Neuronal stem cell (in vitro differentiated cells): ENCODE measurements around the gene JADE3.

Experiments
- DNase-seq: peaks from one replicate; pipeline ENCODE4 v3.0.0-alpha.2; 2013; ENCODE audit warnings: low spot score
- H2AFZ ChIP-seq: one replicate; pipeline ENCODE4 v1.6.1; 2013; ENCODE audit warnings: mild to moderate bottlenecking, low read length, inconsistent platforms
- H2AK5ac ChIP-seq: 2 replicates; pipeline ENCODE4 v1.6.1; 2013; ENCODE audit warnings: low read depth, mild to moderate bottlenecking, inconsistent platforms, low read length, moderate library complexity, mixed read lengths
- H2BK120ac ChIP-seq: 2 replicates; pipeline ENCODE4 v1.6.1; 2013; ENCODE audit warnings: low read depth, mild to moderate bottlenecking, inconsistent platforms, low read length, moderate library complexity, mixed read lengths
- H2BK12ac ChIP-seq: one replicate; pipeline ENCODE4 v1.6.1; 2013; ENCODE audit warnings: low read length, inconsistent platforms
- H2BK15ac ChIP-seq: 2 replicates; pipeline ENCODE4 v1.6.1; 2013; ENCODE audit warnings: mild to moderate bottlenecking, low read length, inconsistent platforms, mixed read lengths
- H2BK5ac ChIP-seq: one replicate; pipeline ENCODE4 v1.6.1; 2013; ENCODE audit warnings: inconsistent platforms, mild to moderate bottlenecking, low read length, moderate library complexity
- H3K14ac ChIP-seq: one replicate; pipeline ENCODE4 v1.6.1; 2013; ENCODE audit warnings: low read length, inconsistent platforms
- H3K18ac ChIP-seq: 2 replicates; pipeline ENCODE4 v1.6.1; 2013; ENCODE audit warnings: low read length, inconsistent platforms
- H3K23ac ChIP-seq: 2 replicates; pipeline ENCODE4 v1.6.1; 2013; ENCODE audit warnings: low read depth, mild to moderate bottlenecking, mixed read lengths, low read length, inconsistent platforms; ENCODE audit not compliant: poor library complexity
- H3K27ac ChIP-seq: replicated peaks from 3 replicates; pipeline ENCODE4 v1.5.1; 2013; ENCODE audit warnings: low read length, inconsistent platforms
- H3K27me3 ChIP-seq, 3 experiments: 2 replicates each; pipeline ENCODE4 v1.6.1; 2013; ENCODE audit warnings: low read length in 3 of 3, mild to moderate bottlenecking in 2 of 3, inconsistent platforms in 1 of 3, low read depth in 1 of 3, mixed read lengths in 1 of 3, moderate library complexity in 1 of 3; ENCODE audit not compliant: control insufficient read depth in 3 of 3, insufficient read depth in 3 of 3
- H3K36me3 ChIP-seq, 2 donors: replicated peaks in 1 of 2; 2 replicates each; pipeline ENCODE4 v1.6.1; 2013; ENCODE audit warnings: low read length in 2 of 2; ENCODE audit not compliant: control insufficient read depth in 2 of 2, insufficient read depth in 2 of 2
- H3K4ac ChIP-seq: 2 replicates; pipeline ENCODE4 v1.6.1; 2013; ENCODE audit warnings: inconsistent platforms, mild to moderate bottlenecking, low read length, moderate library complexity
- H3K4me1 ChIP-seq, 2 donors: 1 replicate in 1 of 2; 2 replicates in 1 of 2; pipeline ENCODE4 v1.6.1; 2013; ENCODE audit warnings: low read length in 2 of 2, low read depth in 1 of 2; ENCODE audit not compliant: control insufficient read depth in 2 of 2, insufficient read depth in 1 of 2
- H3K4me2 ChIP-seq: one replicate; pipeline ENCODE4 v1.6.1; 2013; ENCODE audit warnings: mild to moderate bottlenecking, low read length, inconsistent platforms; ENCODE audit not compliant: insufficient read depth, poor library complexity, severe bottlenecking
- H3K4me3 ChIP-seq, 2 donors: 2 replicates each; pipeline ENCODE4 v1.5.1; 2013; ENCODE audit warnings: low read length in 2 of 2, mild to moderate bottlenecking in 2 of 2, inconsistent platforms in 1 of 2, moderate library complexity in 1 of 2
- H3K79me1 ChIP-seq: one replicate; pipeline ENCODE4 v1.6.1; 2013; ENCODE audit warnings: low read depth, mild to moderate bottlenecking, inconsistent platforms, low read length, moderate library complexity
- H3K9ac ChIP-seq: one replicate; pipeline ENCODE4 v1.6.1; 2013; ENCODE audit warnings: mild to moderate bottlenecking, low read depth, low read length, inconsistent platforms; ENCODE audit not compliant: poor library complexity
- H3K9me3 ChIP-seq, 2 donors: replicated peaks in 1 of 2; 2 replicates each; pipeline versions ENCODE3 to v1.6.1; 2013; ENCODE audit warnings: low read length in 2 of 2, mild to moderate bottlenecking in 2 of 2, inconsistent platforms in 1 of 2, low read depth in 1 of 2, mixed read lengths in 1 of 2, moderate library complexity in 1 of 2; ENCODE audit not compliant: control insufficient read depth in 2 of 2, insufficient read depth in 1 of 2
- H4K8ac ChIP-seq: one replicate; pipeline ENCODE4 v1.6.1; 2013; ENCODE audit warnings: low read depth, mild to moderate bottlenecking, inconsistent platforms, low read length, moderate library complexity
- H4K91ac ChIP-seq: one replicate; pipeline ENCODE4 v1.6.1; 2013; ENCODE audit warnings: low read length, low read depth, mild to moderate bottlenecking, inconsistent platforms; ENCODE audit not compliant: poor library complexity
- WGBS, 2 donors: extraction: QIAGEN DNeasy Blood & Tissue Kit; methylation state at CpG; one replicate each; pipeline ENCODE4 v1.1.7; 2013; ENCODE audit warnings: missing lambda C conversion rate in 2 of 2, mixed read lengths in 1 of 2; ENCODE audit not compliant: insufficient read length in 2 of 2, insufficient replicate concordance in 1 of 2; ENCODE audit errors: extremely low coverage in 2 of 2; 5-methylcytosine and 5-hydroxymethylcytosine counted together

Gene JADE3

GRCh38 chrX:46884799-46885198 lies 27.4 kb upstream of the JADE3 start:
- WGBS, 2 donors: no CpG with 5 or more reads among the region's 3 CpGs
- H3K4me2 ChIP-seq: no peak overlapping the region
- H2BK15ac ChIP-seq: no peak overlapping the region
- no peak overlapping the region for H2AK5ac ChIP-seq
- no peak for DNase-seq
- peaks cover 0 to 9% of the 10 kb centered on the region in 2 donors for H3K36me3 ChIP-seq
- H3K4ac ChIP-seq: no peak overlapping the region
- no peak overlapping the region for H4K8ac ChIP-seq
- H2BK5ac ChIP-seq: no peak overlapping the region
- no peak overlapping the region for H3K27ac ChIP-seq
- H3K27me3 ChIP-seq: no peaks in the 10 kb centered on the region
- H2AFZ ChIP-seq: no peak overlapping the region
- H2BK120ac ChIP-seq: no peak overlapping the region
- no peak overlapping the region for H3K9ac ChIP-seq
- H3K4me3 ChIP-seq: no peak overlapping the region
- H3K4me1 ChIP-seq: no peaks in the 10 kb centered on the region
- no peaks in the 10 kb centered on the region for H3K9me3 ChIP-seq
- no peak overlapping the region for H4K91ac ChIP-seq
- no peaks in the 10 kb centered on the region for H3K79me1 ChIP-seq
- no peak overlapping the region for H2BK12ac ChIP-seq
- no peak overlapping the region for H3K14ac ChIP-seq
- H3K23ac ChIP-seq: no peak overlapping the region
- no peak overlapping the region for H3K18ac ChIP-seq

GRCh38 chrX:46898207-46898606 lies 14.0 kb upstream of the JADE3 start:
- no peaks in the 10 kb centered on the region for H3K79me1 ChIP-seq

GRCh38 chrX:46903458-46904242 lies 8.6 kb upstream of the JADE3 start:
- Histone ChIP-seq H3K9ac (peak overlapping the region; percentile 44), H2AFZ (peak overlapping the region; percentile 92), H3K14ac (no peak overlapping the region), H2BK15ac (no peak overlapping the region), H3K4me2 (peak overlapping the region; percentile 73), H2BK5ac (no peak overlapping the region), H2AK5ac (no peak overlapping the region), H3K18ac (peak overlapping the region; percentile 38), H2BK12ac (no peak overlapping the region), H3K4me1 (no peaks in the 10 kb centered on the region), H3K36me3 (no peaks in the 10 kb centered on the region), H4K8ac (no peak overlapping the region), H2BK120ac (no peak overlapping the region), H3K4ac (no peak overlapping the region), H4K91ac (no peak overlapping the region), H3K79me1 (no peaks in the 10 kb centered on the region), H3K4me3 (peak overlapping the region; percentile 48 to 84), H3K9me3 (no peaks in the 10 kb centered on the region), H3K23ac (no peak overlapping the region), H3K27ac (no peak overlapping the region), H3K27me3 (no peaks in the 10 kb centered on the region)
- WGBS, 2 donors: no CpG with 5 or more reads among the region's 14 CpGs
- peak; percentile 38 for DNase-seq

More at GRCh38 chrX:46898207-46898606, 14.0 kb upstream of the JADE3 start:
- Histone ChIP-seq H3K27me3 (no peaks in the 10 kb centered on the region), H3K18ac (no peak overlapping the region), H3K9me3 (no peaks in the 10 kb centered on the region), H3K27ac (no peak overlapping the region), H3K4ac (no peak overlapping the region), H2BK12ac (no peak overlapping the region), H3K4me3 (no peak overlapping the region), H4K8ac (no peak overlapping the region), H4K91ac (no peak overlapping the region), H3K14ac (no peak overlapping the region), H3K36me3 (no peaks in the 10 kb centered on the region), H3K4me2 (no peak overlapping the region), H2BK120ac (no peak overlapping the region), H2AFZ (no peak overlapping the region), H2BK5ac (no peak overlapping the region), H3K4me1 (no peaks in the 10 kb centered on the region), H2BK15ac (no peak overlapping the region), H2AK5ac (no peak overlapping the region), H3K9ac (no peak overlapping the region), H3K23ac (no peak overlapping the region)
- no peak for DNase-seq

GRCh38 chrX:46904626-46905025 lies 7.6 kb upstream of the JADE3 start:
- DNase-seq: no peak
- no peaks in the 10 kb centered on the region for H3K4me1 ChIP-seq
- H3K4me2 ChIP-seq: no peak overlapping the region
- H3K9me3 ChIP-seq: no peaks in the 10 kb centered on the region
- no peak overlapping the region for H3K18ac ChIP-seq
- no peak overlapping the region for H3K4me3 ChIP-seq
- H3K79me1 ChIP-seq: no peaks in the 10 kb centered on the region
- H2AFZ ChIP-seq: no peak overlapping the region
- H3K27ac ChIP-seq: no peak overlapping the region
- H3K23ac ChIP-seq: no peak overlapping the region
- H3K14ac ChIP-seq: no peak overlapping the region
- no peak overlapping the region for H3K9ac ChIP-seq
- no peak overlapping the region for H2BK15ac ChIP-seq
- H2AK5ac ChIP-seq: no peak overlapping the region
- H2BK5ac ChIP-seq: no peak overlapping the region
- WGBS, 2 donors: no CpG with 5 or more reads among the region's 2 CpGs
- H2BK120ac ChIP-seq: no peak overlapping the region
- no peaks in the 10 kb centered on the region for H3K36me3 ChIP-seq
- H3K27me3 ChIP-seq: no peaks in the 10 kb centered on the region
- H3K4ac ChIP-seq: no peak overlapping the region
- no peak overlapping the region for H2BK12ac ChIP-seq
- H4K91ac ChIP-seq: no peak overlapping the region
- H4K8ac ChIP-seq: no peak overlapping the region
